ENCODE measurements around the gene AFAP1.
A peak's percentile ranks its signal among the peaks of the same experiment; 100 is the strongest.

Gene AFAP1

GRCh38 chr4:7727749-7728148 lies 211.9 kb downstream of the AFAP1 start:
- DNase-seq (ENCODE audit: low read depth in 1 of 2, low spot score in 1 of 2), result no peak

GRCh38 chr4:7726665-7727413 lies 212.8 kb downstream of the AFAP1 start:
- no peak for DNase-seq (ENCODE audit: low read depth in 1 of 2, low spot score in 1 of 2)

GRCh38 chr4:7725951-7726350 lies 213.7 kb downstream of the AFAP1 start:
- no peak for DNase-seq (ENCODE audit: low read depth in 1 of 2, low spot score in 1 of 2)

DNA sequence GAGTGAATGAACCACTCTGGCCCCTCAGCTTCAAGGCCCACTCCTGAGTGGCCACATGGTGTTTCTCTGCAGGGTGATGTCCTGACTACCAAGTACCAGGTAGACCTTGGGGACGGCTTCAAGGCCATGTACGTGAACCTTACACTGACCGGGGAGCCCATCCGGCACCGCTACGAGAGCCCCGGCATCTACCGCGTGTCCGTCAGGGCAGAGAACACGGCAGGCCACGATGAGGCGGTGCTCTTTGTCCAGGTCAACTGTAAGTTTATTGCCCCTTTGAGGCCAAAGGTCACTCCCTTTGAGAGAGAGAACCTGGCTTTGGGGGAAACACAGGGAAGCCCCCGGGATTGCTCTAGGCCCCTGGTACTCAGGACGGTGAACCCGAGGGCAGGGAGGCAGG lies 216.0 kb downstream of the AFAP1 start:
- no peak for DNase-seq (ENCODE audit: low read depth in 1 of 2, low spot score in 1 of 2)

DNA sequence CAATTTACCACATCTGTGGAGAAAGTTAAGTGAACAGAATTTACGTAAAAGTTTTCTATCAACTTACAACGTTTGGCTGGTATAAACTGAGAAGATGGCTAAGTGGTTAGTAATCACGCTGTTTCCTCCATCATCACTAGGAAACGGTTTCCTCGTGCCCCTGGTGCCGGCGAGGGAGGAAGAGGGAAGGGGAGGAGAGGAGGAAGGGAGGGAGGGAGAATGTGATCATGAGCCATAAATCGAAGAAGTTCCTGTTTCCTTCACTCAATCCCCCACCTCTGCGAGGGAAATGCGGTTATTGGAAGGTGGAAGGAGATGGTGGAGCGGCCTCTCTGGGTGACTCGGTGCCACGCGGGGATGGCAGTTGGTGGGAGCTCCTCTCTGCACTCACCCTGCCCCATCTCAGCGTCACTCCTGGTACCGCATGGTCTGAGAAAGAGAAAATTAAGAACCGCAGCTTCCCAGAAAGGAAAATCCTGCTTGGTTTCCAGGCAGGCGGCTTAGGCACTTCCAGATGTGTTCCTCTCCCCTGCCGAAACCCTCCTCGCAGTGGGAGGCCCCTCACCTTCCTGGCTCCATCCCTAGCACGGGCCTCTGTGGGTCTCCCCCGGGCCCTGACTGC lies 216.8 kb downstream of the AFAP1 start:
- DNase-seq (ENCODE audit: low read depth in 1 of 2, low spot score in 1 of 2), result no peak

DNA sequence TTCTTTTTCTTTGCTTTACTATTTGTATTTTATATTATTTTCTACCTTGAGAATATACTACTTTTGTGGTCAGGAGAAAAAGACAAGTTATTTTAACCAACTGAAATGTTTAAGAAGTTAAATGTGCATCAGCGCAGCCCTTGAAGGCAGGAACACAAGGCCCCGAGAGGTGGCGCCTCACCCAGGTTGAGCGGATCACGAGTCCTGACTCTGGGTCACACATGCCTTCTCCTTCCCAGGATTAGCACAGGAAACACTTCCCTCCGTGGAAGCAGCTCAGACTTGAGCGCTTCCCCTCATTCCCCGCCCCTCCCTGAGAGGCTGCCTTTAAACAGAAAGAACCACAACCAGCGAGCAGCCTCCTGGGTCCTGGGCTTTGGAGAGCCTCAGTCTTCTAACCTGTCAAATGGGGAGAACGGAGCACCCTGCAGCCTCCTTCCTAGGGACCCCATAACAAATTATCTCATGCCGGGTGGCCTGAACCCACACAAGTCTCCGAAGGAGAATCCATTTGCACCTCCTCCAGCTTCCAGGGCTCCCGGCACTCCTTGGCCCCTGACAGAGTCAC lies 217.6 kb downstream of the AFAP1 start:
- DNase-seq (ENCODE audit: low read depth in 1 of 2, low spot score in 1 of 2), result no peak

- peak; percentile 41 to 58 for DNase-seq (ENCODE audit: low read depth in 1 of 2, low spot score in 1 of 2)
Measured at GRCh38 chr4:7719354-7720174, 220.1 kb downstream of the AFAP1 start.

- DNase-seq (ENCODE audit: low read depth in 1 of 2, low spot score in 1 of 2), result no peak
Measured at GRCh38 chr4:7717946-7718490, 221.6 kb downstream of the AFAP1 start.

DNA sequence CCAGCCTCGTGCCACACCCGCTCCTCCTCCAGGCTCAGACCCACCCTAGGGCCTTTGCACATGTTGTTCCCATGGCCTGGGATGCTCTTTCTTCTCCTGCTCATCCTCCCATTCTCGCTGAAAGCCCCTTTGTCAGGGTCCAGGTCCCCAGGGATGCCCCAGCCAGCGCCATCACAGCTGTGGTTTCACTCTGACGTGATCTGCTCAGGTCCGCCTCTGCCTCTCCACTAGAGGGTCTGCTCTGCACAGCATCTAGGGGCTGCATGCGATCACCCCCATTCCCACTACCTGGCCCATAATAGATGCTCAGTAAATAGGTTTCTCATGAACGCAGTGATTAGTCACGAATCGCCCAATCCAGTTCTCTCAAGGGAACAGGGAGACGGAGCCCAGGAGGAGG lies 222.5 kb downstream of the AFAP1 start:
- DNase-seq (ENCODE audit: low read depth in 1 of 2, low spot score in 1 of 2), result no peak

DNA sequence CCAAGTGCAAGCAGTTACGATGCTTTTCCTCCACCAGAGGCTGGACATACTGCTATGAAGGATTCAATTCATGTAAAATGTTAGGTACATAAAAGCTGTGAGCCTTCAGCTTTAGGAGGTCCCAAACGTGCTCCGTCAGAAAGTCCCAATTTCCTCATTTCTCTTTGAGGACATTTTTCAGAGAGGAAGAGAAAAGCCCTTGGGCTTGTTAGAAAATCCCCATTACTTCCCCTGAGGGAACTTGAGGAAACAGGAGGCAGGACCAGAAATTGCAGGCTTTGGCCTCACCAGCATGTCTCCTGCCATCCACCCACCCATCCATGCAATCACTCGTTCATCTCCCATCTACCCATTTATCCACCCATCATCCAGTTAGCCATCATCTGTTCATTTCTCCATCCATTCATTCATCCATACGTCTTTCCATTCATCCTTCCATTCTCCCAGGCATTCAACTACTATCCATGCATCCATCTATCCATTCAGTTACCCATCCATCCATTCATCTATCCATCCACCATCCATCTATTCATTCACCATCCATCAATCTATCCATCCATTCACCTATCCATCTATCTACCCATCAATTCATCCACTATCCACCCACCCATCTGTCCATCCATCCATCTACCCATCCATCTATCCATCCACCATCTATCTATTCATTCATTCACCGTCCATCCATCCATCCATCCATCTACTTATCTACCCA lies 223.5 kb downstream of the AFAP1 start:
- no peak for DNase-seq (ENCODE audit: low read depth in 1 of 2, low spot score in 1 of 2)

- DNase-seq (ENCODE audit: low read depth in 1 of 2, low spot score in 1 of 2), result no peak
Measured at GRCh38 chr4:7715271-7716009, 224.2 kb downstream of the AFAP1 start.

GRCh38 chr4:7714738-7715137 lies 224.9 kb downstream of the AFAP1 start:
- no peak for DNase-seq (ENCODE audit: low read depth in 1 of 2, low spot score in 1 of 2)

DNA sequence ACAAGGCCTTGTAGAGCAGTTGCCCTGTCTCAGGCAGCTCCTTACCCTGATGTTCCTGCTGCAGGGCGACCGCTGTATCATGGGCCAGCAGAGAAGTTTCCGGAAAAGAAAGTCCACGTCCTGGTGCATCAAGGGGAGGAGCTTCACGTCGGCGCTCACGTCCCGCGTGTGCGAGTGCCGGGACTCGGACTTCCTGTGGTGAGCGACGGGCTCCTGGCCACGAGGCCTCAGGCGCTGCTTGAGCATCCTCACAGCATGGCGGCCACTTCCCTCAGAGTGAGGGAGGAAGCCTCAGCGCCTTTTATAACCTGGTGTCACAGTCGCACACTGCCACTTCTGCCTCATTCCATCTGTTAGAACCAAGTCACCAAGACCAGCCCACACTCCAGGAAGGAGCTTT lies 225.5 kb downstream of the AFAP1 start:
- no peak for DNase-seq (ENCODE audit: low read depth in 1 of 2, low spot score in 1 of 2)

DNA sequence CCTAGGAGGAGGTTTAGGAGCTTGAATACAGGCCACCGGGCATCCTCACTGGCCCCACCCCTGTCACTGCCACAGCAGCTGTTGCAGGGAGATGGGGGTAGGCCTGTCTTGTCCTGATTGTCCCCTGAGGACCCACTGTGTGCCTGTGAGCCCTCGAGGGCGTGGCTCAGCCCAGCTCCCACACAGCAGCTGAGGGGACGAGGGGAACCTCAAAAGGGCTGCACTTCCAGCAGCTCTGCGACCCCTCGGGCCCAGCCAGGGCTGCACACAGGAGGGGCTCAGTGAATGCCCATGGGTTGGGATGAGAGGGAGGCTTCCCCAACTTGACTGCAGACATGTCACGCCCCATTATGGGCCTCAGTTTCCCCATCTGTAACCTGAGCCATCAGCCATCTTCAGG lies 225.9 kb downstream of the AFAP1 start:
- no peak for DNase-seq (ENCODE audit: low read depth in 1 of 2, low spot score in 1 of 2)

DNA sequence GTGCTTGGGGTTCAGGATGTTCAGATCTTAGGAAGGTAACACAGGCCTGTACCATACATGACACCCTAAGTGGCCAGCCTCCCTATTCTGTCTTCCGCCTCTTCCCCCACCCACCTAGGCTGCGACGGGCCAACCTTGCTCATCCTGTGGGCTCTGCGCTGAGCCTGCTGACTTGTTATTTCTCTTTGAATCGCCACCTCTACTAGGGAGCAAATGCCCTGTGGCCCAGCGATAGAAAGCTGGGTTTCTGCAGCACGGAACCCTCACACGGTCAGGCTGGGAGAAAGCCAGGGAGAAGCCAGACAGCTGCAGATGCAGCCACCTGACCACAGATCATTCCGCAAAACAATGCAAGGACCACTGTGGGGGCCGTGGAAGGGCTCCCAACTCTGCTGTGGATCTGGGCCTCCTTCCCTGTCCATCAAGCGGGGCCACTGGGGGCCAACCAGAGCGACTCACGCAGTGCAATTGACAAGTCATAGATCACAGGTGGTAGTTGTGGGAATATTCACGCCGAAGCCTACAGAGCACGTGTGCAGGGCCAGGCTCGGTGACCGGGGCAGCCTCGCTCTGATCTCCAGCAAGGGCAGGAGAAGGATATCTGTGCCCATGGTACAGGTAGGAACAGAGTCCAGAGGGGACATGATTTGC lies 227.5 kb downstream of the AFAP1 start:
- no peak for DNase-seq (ENCODE audit: low read depth in 1 of 2, low spot score in 1 of 2)

DNA sequence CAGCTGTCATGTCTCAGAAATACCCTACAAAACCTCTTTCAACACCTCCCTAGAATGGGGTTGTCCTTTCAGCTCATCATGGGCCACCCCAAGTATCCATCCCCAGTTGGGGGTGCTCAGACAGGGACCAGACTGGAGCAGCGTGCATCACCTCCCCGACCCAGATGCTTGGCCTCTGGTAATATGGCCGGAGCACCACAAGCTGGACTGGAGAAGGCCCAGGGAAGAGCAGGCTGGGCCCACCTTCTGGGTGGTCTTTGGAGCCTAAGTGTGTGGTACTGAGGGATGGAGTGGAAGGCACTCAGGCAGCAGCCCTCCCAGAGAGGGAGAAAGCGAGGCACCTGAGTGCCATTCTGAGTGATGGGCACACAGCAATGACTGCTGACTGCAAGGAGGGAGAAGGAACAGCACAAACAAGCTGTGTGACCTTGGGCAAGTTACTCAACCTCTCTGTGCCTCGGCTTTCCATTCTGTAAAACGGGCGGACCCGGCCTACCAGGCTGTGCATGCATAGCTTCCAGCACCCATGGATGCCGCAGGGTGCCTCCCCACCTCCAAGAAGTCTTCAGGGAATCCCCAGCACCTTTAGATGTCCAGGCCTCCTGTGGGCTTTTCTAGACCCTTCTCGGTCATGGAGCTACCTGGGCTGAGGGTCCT lies 228.2 kb downstream of the AFAP1 start:
- no peak for DNase-seq (ENCODE audit: low read depth in 1 of 2, low spot score in 1 of 2)

DNA sequence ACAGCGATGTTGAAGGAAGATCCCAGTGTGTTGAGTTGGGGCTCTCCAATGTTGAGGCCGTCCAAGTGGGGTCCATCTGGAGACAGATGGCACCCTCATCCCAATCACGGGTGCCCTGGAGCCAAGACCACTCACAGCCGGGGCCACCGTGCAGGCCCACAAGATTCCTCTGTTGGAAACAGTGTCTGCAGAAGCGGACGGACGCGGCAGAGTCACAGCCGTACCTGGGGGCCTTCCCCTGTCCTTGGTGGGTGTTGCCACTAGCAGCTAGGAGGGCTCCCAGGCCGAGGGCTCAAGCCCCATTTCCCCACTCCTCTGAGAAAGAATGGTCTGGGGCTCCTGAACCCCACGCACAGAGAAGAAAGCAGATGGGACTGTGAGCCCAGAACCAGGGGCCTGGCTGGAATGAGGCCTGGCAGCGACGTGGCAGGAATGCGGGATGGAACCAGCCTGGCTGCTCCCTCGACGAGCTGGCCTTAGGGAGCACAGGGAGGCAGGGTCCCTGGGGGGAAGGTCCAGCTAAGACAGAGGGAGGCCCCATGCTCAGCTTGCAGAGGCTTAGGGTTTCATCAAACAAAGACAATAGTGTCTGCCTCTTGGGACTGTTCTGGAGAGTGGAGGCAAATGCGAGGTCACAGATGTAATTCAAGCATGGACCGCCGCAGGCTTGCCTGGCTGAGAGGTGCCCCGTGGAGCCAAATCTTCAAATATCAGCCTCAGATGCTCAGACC lies 228.9 kb downstream of the AFAP1 start:
- no peak for DNase-seq (ENCODE audit: low read depth in 1 of 2, low spot score in 1 of 2)

GRCh38 chr4:7710126-7710525 lies 229.5 kb downstream of the AFAP1 start:
- DNase-seq (ENCODE audit: low read depth in 1 of 2, low spot score in 1 of 2), result no peak
